Hypothalamus (tissue), 51 donors: Measurements from ENCODE around the gene CX3CR1.
"Not testable (repeated sequence)": the region's sequence is repeated elsewhere in the genome, so short reads cannot be mapped to it uniquely, and the experiment has no call there.

Experiments
- DNase-seq, 51 donors: peaks; one replicate each; lab custom pipeline; 2025; lab: John Stamatoyannopoulos, UW

CX3CR1 gene

GRCh38 chr3:39268549-39268900 is 11.3 kb downstream of the CX3CR1 start:
- DNase-seq = no peak

- DNase-seq = no peak
Measured at GRCh38 chr3:39267631-39268548, 11.9 kb downstream of the CX3CR1 start.

DNA sequence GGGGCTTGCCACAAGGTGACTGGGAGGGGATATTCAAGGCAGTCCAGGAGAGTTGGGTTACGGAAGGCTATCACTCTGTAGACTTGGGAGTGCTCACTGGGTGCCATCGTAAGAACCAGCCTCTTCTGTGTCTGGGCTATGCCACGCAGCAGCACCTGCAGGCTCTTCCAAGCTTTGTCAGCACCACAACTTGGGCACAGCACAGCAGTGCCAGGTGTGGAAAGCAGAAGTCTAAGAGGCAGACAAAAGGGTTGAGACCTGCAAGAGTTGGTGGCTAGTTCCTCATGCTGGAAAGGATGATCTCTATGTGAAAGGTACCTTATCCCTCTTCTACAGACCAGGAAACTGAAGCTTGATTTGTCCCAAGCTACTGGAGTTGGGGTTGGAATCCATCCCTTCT is 15.8 kb downstream of the CX3CR1 start:
- DNase-seq = no peak

GRCh38 chr3:39263576-39263975 is 16.3 kb downstream of the CX3CR1 start:
- no peak for DNase-seq

DNA sequence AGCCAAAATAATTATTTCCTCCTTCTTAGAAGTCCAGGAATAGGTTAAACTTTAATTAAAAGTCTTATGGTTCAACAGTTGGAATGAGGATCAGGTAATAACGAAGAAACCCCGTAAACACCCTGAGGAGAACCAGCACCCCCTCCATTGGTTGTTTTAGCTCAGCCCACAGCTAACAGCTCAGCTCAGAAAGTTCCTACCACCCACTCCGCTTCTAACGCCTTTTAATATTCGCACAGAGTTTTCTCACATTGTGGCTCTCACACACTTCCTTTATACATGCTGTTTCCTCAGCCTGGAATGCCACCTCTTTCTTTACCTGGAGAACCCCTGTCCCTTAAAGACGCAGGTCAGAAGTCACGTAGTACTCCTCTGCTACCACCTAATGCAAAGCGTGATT is 17.0 kb downstream of the CX3CR1 start:
- no peak for DNase-seq

DNA sequence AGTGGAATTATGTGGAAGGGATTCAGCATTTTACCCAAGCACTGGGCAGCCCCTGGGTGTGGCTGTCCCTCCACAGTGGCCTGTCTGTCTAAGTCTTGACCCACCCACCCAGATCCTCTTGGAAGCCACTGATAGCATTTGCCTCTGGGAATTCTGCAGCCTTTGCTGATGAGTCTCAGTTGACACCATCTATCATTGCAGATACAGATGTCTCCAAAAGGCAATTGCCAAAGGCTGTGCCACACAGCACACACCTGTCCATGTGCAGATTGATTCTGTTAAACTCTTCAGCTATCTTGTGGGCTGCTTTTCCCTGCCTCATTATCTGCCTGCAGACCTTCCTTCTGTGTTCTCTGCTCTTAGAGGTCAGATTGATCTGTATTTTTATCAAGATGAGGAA is 18.1 kb downstream of the CX3CR1 start:
- DNase-seq = no peak

DNA sequence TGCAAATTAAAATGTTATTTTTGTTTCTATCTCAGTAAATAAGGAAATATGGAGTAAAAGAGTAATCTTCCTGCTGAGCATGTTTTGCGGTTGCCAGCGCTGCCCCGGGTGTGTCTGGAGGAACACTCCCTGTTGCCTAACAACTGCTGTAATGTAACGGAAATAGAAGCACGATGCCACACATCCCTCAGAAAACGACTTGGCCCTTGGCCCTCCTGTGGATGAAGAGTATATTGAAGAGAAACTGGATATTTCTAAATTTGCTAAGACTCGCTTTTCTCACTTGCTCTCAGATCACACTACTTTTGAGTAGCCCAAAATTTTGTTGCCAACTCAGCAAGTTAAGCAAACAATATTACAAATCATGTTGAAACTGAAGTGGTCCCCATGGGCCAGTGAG is 18.9 kb downstream of the CX3CR1 start:
- peak in 18 of 51 donors; percentile 7 to 51 (median 21) for DNase-seq

DNA sequence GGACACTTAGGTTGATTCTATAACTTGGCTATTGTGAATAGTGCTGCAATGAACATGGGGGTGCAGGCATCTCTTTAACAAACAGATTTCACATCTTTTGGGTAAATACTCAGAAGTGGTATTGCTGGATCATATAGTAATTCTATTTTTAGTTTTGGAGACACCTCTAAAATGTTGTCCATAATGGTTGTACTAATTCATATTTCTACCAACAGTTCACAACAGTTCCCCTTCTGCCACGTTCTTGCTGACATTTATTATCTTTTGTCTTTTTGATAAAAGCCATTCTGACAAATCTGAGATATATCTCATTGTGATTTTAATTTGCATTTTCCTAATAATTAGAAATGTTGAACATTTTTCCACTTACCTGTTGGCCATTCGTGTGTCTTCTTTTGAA is 19.5 kb downstream of the CX3CR1 start:
- no peak for DNase-seq

DNA sequence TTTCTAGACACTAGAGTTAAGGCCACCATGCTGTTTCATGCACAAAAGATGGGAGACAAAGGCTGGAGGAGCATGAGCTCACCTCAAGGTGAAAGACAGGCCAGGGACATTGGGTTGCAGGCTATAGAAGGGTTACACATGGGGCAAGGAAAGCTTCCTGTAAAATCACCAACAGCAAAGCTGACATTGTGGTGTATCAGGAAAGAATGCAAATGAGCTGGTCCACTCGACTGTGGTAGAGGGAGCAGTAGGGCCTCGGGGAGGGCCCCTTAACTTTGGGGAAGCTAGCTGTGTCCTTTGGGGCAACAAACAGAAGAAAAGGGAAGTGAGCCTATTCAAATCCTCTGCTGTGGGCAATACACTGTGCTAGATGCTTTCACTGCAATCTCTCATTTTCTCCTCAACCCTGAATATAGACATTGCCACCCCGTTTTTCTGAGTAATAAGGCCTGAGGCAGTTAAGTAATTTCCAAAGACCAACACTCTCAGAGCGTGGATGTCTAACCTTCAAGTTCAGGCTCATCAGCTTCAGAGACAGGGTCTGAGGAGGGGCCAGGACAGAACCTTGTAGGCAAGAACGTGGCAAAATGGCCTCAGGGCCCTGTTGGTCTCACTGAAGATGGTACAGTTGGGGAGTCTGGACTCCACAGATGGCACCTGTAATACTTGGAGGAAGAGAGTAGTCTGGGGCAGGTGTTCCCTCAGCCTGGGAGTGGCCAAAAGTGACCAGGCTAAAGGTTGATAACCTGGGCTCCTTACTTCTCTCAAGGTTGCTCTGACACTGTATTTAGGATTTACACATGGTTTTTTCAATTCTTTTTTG is 24.1 kb downstream of the CX3CR1 start:
- peak in 4 of 51 donors; percentile 12 to 16 (median 16) for DNase-seq

DNA sequence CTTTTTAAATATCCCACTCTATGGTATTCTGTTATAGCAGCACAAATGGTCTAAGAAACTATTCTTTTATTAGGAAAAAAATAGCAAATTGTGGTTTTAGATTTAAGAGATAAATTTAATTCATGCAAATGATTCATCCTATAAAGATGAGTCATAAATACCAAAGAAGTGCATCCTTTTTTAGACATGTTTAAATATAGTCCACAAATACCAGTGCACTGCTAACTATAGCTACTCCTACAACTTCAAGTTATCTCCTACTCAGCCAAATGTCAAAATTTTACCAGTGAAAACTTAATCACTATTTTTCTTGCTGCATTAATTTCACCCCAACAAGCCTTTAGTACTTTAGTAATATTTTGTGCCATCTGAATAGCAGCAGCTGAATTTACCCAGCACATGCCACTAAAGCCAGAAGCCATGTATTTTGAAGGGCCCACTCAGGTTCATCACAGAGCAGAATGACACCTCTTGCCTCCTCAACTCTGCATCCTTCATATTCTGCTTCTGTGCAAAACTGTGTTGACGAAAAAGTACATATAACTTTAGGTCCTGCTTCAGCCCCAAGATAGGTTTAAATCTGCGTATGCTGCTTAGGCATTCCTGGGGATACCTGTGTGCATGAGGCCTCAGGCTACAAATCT is 24.9 kb downstream of the CX3CR1 start:
- no peak for DNase-seq

DNA sequence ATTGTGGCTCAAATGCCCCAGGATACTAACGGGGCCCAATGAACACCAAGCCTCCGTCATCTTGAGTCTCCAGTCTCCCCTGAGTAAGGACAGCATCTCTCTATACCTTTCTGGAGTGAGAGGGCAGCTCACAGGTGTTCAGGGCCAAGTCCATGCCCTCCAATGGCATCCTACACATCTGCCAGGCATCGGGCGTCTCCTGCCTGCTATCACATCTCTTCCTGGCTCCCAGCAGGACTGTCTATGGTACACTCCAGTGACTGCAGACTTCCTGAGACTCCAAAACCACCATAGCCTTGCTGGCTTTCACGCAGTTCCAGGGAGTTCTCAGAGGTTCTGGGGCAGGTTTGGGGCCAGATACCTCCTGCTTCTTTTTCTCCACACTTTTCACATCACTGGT is 28.3 kb downstream of the CX3CR1 start:
- no peak for DNase-seq

DNA sequence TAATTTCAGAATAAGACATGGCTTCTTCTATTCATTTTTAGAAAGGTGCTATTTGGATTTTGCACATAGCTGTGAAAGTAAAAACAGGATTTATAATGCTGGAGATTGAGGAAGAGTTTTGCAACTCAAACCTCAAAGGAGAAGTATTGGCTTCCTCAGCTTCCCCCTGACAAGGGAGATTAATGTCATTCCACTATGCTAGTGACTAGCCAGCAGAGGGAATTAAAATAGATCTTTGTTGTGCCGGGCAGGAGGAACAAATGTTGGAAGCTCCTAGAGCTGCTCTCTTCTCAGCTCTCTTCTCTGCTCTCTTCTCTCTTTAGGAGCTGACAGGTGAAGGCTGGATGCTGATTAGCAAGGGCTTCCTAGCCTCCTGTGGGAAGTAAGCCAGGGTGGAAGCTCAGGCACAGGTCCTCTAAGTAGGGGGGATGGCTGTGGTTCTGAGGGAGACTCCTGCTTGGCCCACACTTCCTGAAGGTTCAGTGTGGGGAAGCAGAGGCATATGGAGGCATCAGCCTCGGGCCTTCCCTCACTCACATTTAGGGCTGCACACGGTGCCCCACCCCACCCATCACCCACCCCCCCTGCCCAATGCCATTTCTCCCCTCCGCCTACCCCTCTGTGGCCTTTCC is 29.6 kb downstream of the CX3CR1 start:
- DNase-seq = no peak

- no peak for DNase-seq
Measured at GRCh38 chr3:39249453-39250115, 30.3 kb downstream of the CX3CR1 start.

GRCh38 chr3:39241561-39241960 is 38.3 kb downstream of the CX3CR1 start:
- no peak for DNase-seq

DNA sequence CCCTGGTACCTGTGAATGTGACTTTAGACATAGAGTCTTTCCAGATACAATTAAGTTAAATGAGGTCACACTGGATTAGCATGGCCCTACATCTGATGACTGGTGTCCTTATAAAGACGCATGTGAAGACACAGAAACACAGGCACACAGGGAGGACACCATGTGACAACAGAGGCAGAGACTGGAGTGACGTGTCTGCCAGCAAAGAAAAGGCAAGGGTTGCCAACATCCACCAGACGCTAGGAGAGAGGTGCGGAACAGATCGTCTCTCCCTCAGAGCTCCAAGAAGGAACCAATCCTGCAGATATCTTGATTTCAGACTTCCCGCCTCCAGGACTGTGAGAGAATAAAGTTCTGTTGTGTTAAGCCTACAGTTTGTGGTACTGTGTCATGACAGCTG is 42.8 kb downstream of the CX3CR1 start:
- no peak for DNase-seq

- no peak for DNase-seq
Measured at GRCh38 chr3:39234651-39235050, 45.2 kb downstream of the CX3CR1 start.

DNA sequence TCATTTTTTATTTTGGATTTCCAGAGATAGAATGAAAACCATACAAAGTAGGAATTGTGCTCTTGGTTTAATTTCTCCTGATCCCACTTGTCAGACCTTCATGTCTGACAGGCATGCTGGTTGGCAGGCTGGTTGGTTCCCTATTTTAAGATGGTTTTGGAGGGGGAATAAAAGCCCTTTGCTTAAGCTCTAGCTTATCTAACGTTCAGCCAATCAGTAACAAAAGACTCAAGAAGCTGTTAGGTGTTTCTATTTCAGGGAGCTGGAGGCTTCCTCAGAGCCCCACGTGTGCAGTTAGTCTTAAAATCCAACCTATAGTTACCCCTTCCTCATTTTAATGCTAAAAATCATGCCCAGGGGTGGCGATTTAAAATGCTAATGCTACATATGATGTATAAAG is 47.0 kb downstream of the CX3CR1 start:
- no peak for DNase-seq

DNA sequence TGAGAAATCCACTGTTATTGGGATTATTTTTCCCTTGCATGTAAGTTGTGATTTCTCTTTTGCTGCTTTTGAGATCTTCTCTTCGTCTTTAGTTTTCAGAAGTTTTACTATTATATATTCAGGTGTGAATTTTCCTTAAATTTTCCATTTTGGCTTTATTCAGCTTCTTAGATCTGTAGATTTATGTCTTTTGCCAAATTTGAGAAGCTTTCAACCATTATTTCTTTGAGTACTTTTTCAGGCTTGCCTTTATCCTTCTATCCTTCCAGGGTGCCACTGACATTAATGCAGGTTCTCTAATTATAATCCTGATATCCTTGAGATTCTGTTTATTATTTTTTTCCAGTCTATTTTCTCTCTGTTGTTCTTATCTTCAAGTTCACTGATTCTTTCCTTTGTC is 49.4 kb downstream of the CX3CR1 start:
- DNase-seq = no peak

DNA sequence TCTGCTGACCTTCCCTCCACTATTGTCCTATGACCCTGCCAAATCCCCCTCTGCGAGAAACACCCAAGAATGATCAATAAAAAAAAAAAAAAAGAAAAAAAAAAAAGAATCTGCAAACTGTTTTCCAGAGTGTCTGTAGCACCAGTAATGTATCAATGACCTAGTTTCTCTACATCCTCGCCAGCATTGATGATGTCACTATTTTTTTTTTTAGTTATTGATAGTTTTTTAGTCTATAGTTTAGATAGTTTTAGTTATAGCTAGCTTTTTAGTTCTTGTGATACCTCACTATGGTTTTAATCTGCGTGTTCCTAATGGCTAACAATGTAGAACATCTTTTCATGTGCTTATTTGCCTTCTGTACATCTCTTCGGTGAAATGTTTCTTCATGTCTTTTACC is 51.3 kb downstream of the CX3CR1 start:
- no peak for DNase-seq

DNA sequence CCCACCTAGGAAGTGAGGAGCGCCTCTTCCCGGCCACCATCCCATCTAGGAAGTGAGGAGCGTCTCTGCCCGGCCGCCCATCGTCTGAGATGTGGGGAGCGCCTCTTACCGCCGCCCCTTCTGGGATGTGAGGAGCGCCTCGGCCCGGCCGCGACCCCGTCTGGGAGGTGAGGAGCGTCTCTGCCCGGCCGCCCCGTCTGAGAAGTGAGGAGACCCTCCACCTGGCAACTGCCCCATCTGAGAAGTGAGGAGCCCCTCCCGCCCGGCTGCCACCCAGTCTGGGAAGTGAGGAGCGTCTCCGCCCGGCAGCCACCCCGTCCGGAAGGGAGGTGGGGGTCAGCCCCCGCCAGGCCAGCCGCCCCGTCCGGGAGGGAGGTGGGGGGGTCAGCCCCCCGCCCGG is 52.2 kb downstream of the CX3CR1 start:
- DNase-seq = not testable (repeated sequence)
